B cell (primary cell): Measurements from ENCODE around the gene PARD3.

Experiments
- CTCF ChIP-seq: fragments of 200-600 bp; IDR thresholded peaks from one replicate; pipeline ENCODE4 v1.8.0; 2022; ENCODE audit warnings: antibody characterized with exemption, mild to moderate bottlenecking
- EZH2 ChIP-seq: IDR thresholded peaks from 2 replicates; pipeline ENCODE4 v1.6.1; 2012; ENCODE audit warnings: borderline replicate concordance, low read depth, mild to moderate bottlenecking, moderate library complexity, low read length; ENCODE audit not compliant: insufficient read depth, poor library complexity, severe bottlenecking

GRCh38 chr10:34760606-34761005 is 54.5 kb downstream of the PARD3 start:
- TF ChIP-seq CTCF = no peak
- no peak for TF ChIP-seq EZH2
